HUES6 (cell line): ENCODE results near the gene KRT31.
"Not testable (repeated sequence)": the region's sequence is repeated elsewhere in the genome, so short reads cannot be mapped to it uniquely, and the experiment has no call there.

Experiments
- H3K27ac ChIP-seq: 2 replicates; pipeline ENCODE4 v1.7.0; 2013; ENCODE audit warnings: low read depth, mild to moderate bottlenecking, low read length, inconsistent platforms
- H3K27me3 ChIP-seq: 2 replicates; pipeline ENCODE4 v1.6.1; 2013; ENCODE audit warnings: low read length; ENCODE audit not compliant: control insufficient read depth, insufficient read depth
- H3K36me3 ChIP-seq: 2 replicates; pipeline ENCODE4 v1.6.1; 2013; ENCODE audit warnings: low read length; ENCODE audit not compliant: control insufficient read depth, insufficient read depth
- H3K4me1 ChIP-seq: 2 replicates; pipeline ENCODE4 v1.6.1; 2013; ENCODE audit warnings: low read length; ENCODE audit not compliant: control insufficient read depth, insufficient read depth
- H3K4me3 ChIP-seq: 2 replicates; pipeline ENCODE4 v1.5.1; 2013; ENCODE audit warnings: low read depth, low read length
- H3K9ac ChIP-seq: one replicate; pipeline ENCODE4 v1.6.1; 2013; ENCODE audit warnings: mild to moderate bottlenecking, low read length
- H3K9me3 ChIP-seq: 2 replicates; pipeline ENCODE4 v1.6.1; 2013; ENCODE audit warnings: low read depth, low read length; ENCODE audit not compliant: control insufficient read depth, insufficient read depth

KRT31 gene

DNA sequence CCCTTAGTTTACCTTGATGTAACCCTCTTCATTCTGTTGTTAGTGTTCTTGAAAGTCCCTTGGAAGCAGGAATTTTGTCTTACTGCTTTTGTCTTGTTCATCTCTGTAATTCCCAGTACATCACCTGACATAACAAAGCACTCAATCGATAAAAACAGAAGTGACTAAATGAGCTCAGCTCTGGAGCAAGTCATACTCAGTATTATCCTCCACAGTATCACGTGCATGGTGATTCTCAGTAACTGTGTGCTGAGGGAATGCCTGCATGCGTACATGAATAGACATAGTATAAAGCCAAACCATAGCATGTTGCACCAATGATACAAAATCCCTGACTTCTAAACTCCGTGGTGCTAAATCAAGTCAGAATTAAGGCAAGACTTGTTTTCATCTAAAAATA lies 36.2 kb upstream of the KRT31 start:
- Histone ChIP-seq H3K9me3 (no peaks in the 10 kb centered on the region), H3K9ac (no peak overlapping the region), H3K27ac (no peak overlapping the region), H3K36me3 (no peaks in the 10 kb centered on the region), H3K4me1 (peaks cover 8% of the 10 kb centered on the region; the same call in 1 of the 2 replicates), H3K27me3 (no peaks in the 10 kb centered on the region), H3K4me3 (no peak overlapping the region)

DNA sequence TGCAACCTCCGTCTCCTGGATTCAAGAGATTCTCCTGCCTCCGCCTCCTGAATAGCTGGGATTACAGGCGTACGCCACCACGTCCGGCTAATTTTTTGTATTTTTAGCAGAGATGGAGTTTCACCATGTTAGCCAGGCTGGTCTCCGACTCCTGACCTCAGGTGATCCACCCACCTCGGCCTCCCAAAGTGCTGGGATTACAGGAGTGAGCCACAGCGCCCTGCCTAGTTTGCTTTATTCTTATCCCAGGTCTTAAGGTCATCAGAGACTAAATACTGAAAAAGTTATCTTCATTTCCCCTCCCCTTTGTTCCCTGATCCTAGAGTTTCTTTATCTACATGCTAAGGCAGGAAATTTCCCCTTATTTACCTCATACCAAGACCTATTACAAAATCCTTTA lies 33.0 kb upstream of the KRT31 start:
- H3K36me3 ChIP-seq, H3K9me3 ChIP-seq, H3K4me1 ChIP-seq, H3K4me3 ChIP-seq, H3K9ac ChIP-seq, H3K27me3 ChIP-seq, H3K27ac ChIP-seq: not testable (repeated sequence)

DNA sequence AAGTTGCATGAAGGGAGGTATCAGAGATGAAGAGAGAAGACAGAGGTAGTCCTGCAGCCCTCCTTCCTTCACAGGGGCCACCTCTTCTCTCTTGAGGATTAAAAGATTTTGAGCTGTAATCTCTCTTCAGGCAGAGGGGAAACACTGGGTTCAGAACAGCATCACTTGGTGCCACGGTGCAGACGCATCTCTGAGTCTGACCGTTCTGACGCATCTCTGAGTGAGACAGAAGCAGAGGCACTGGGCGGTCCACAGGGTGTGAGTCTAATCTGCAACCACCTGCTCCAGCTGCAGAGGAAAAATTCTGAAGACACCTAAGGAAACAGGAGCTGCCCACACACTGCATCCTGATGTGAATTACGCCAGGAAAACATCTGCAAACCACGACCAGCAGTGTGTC lies 32.3 kb upstream of the KRT31 start:
- Histone ChIP-seq H3K4me1 (peaks cover 8% of the 10 kb centered on the region; the same call in 1 of the 2 replicates), H3K27ac (no peak overlapping the region), H3K27me3 (no peaks in the 10 kb centered on the region), H3K36me3 (no peaks in the 10 kb centered on the region), H3K9ac (no peak overlapping the region), H3K9me3 (no peaks in the 10 kb centered on the region), H3K4me3 (no peak overlapping the region)

DNA sequence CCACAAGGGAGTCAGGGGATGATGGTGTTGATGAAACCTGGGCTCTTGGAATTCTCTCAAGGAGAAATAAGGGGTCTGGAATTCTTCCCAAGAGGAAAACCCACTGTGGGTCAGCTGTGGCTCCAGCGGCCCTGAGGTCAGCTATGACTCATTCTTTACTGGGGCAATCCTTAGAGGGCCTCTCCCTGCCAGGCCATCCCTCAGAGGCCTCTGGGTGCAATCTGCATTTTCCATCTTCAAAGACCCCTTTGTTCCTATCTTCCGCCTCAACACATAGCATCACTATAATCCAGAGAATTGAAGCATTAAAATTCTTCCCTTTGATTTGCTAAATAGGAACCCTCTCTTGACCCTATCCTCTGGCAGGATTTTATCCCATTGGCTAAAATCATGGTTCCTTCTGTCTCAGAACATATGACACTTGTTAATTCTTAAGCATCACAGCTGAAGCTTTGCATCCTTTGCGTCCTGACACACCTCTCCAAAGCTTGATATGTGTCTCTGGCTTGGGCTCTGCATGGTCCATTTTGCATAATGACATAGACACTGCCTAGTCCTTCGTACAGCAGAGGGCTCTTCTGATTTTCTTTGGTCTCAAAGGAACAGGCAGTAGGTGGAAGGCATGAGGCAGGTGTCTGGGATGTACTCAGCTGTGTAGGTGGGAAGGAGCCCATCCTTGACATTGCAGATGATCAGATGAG lies 31.3 kb upstream of the KRT31 start:
- H3K9ac ChIP-seq: no peak overlapping the region
- H3K9me3 ChIP-seq: no peaks in the 10 kb centered on the region
- H3K36me3 ChIP-seq: no peaks in the 10 kb centered on the region
- H3K4me1 ChIP-seq: peaks cover 8% of the 10 kb centered on the region; the same call in 1 of the 2 replicates
- no peaks in the 10 kb centered on the region for H3K27me3 ChIP-seq
- H3K27ac ChIP-seq: no peak overlapping the region
- no peak overlapping the region for H3K4me3 ChIP-seq

DNA sequence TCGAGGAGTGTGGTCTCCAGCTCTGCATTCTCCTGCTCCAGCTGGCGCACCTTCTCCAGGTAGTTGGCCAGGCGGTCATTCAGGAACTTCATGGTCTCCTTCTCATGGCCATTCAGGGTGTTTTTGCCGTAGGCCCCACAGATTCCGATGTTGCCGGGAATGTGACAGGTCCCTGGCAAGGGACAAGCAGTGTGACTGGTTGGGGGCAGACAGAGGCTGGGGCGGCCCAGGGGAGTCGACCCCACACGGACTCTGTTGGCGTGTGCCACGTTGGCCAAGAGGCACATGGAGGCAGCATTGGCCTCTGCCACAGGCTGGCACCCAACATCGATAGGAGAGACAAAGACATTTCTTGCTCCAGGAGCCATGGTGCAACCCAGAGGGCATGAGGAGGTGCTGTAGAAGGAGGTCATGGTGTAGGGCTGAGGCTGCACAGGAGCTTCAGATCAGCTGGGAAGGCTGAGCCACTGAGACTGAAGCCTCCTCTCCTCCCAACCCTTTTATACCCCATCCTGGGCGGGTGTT lies 26.8 kb upstream of the KRT31 start, which contains the start of gene KRT37:
TSS of gene KRT37 (minus strand) at position 475 of the 525 bp plus-strand sequence. CDS start at position 413, 62 bp downstream.
- H3K27me3 ChIP-seq: no peaks in the 10 kb centered on the region; the same call in 1 of the 2 replicates
- no peak within 1 kb of the TSS for H3K9ac ChIP-seq
- no peaks in the 10 kb centered on the region for H3K9me3 ChIP-seq
- H3K36me3 ChIP-seq: no peaks in the 10 kb centered on the region
- no peak within 1 kb of the TSS for H3K27ac ChIP-seq
- H3K4me3 ChIP-seq: no peak within 1 kb of the TSS
- peaks cover 5% of the 10 kb centered on the region; the same call in 1 of the 2 replicates for H3K4me1 ChIP-seq

DNA sequence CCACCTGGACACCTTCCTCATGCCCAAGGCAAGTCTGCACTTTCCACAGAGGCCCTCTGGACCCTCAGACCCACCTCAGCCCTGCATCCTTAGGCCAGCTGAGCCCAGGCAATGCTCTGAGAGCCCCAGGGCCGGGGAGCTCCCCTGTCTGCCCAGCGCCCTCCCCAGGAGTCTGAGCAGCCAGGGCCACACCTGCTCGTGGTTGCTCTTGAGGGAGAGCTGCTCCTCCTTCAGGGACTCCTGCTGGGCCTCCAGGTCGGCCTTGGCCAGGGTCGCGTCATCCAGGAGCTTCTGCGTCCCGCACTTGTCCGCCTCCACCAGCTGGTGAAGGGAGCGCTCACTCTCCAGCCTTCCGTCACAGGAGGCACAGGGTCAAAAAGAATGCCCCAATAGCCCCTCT lies 25.2 kb upstream of the KRT31 start:
- H3K36me3 ChIP-seq, H3K27ac ChIP-seq, H3K4me1 ChIP-seq, H3K27me3 ChIP-seq, H3K9me3 ChIP-seq, H3K9ac ChIP-seq, H3K4me3 ChIP-seq: not testable (repeated sequence)

DNA sequence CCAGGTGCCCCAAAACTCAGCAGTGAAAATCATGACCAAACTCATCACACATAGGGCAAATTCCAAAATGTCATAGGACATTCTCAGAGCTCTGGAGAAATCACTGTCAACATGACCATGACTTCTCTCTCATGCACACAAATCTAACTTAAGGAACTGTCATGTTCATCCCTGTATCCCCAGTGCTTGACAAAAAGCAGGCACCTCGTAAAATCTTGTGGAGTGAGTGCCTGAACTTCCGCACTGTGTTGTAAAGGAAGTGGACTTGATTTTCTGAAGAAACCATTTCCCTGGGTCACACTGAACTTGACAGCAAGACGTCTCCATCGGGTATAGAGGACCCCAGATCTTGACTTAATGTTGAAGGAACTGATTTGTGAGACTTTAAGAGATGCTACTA lies 24.2 kb upstream of the KRT31 start:
- H3K4me1 ChIP-seq: peaks cover 7% of the 10 kb centered on the region

DNA sequence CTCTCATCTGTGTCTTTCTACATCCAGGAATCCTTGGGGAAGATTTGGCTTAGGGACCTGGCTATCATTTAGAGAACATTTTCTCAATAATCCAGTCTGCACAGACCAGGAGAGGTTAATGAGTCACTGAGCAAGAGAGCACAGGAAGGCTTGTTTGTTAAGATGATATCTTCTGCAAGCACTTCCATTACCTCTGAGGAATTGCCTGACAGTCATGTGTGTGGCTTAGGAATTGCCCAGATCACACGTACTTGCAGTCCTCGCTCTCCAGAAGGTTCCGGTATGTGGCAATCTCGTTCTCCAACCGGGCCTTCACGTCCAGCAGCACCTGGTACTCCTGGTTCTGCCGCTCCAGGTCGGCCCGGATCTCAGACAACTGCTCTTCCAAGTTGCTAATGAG lies 23.7 kb upstream of the KRT31 start:
- Histone ChIP-seq H3K4me3 (no peak overlapping the region), H3K27ac (no peak overlapping the region), H3K9me3 (no peaks in the 10 kb centered on the region), H3K9ac (no peak overlapping the region), H3K36me3 (no peaks in the 10 kb centered on the region), H3K4me1 (peaks cover 7% of the 10 kb centered on the region), H3K27me3 (no peaks in the 10 kb centered on the region; the same call in 1 of the 2 replicates)

More for the DNA sequence above, 24.2 kb upstream of the KRT31 start:
- no peak overlapping the region for H3K9ac ChIP-seq
- H3K9me3 ChIP-seq: no peaks in the 10 kb centered on the region
- H3K4me3 ChIP-seq: no peak overlapping the region
- H3K27me3 ChIP-seq: no peaks in the 10 kb centered on the region; the same call in 1 of the 2 replicates
- H3K27ac ChIP-seq: no peak overlapping the region
- H3K36me3 ChIP-seq: no peaks in the 10 kb centered on the region

DNA sequence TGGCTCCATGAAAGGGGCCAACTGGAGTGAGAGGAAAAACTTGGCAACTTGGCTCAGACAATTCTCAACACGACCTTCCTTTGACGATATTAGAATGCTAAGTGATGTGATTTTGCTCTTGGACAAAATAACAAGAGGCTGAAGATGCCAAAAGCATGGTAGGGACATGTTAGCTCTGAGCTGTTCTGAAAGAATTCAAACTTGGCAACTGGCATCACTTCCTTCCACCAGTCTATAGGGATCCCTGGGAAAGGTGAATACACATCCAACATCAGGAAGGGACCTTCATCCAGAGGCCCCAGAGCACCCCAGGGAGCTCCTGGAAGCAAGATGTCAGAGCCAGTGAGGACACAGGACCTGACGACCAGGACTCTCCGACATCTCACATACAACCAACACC lies 22.7 kb upstream of the KRT31 start:
- Histone ChIP-seq H3K27me3 (no peaks in the 10 kb centered on the region; the same call in 1 of the 2 replicates), H3K4me3 (no peak overlapping the region), H3K36me3 (no peaks in the 10 kb centered on the region), H3K9ac (no peak overlapping the region), H3K4me1 (peaks cover 7% of the 10 kb centered on the region), H3K27ac (no peak overlapping the region), H3K9me3 (no peaks in the 10 kb centered on the region)

DNA sequence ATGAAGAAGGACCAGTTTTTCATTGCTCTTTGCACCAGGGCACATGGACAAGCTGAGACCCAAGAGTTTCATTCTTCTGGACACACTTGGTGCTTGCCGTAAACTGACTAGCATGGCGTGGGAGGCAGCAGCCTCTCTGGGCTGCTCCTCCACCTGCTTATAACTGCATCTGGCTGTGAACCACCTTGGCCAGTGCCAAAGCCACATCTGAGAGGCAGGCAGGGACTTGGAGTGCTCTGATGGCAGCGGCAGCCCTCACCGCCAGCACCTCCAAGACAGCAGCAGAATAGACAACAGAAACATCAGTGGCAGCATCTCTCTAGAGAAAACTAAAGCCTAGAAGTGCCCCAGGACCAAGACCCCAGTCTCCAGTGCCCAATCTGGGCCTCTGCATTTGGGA lies 22.3 kb upstream of the KRT31 start:
- Histone ChIP-seq H3K4me1 (peaks cover 7% of the 10 kb centered on the region), H3K9me3 (no peaks in the 10 kb centered on the region), H3K36me3 (no peaks in the 10 kb centered on the region), H3K9ac (no peak overlapping the region), H3K4me3 (no peak overlapping the region), H3K27ac (no peak overlapping the region), H3K27me3 (no peaks in the 10 kb centered on the region; the same call in 1 of the 2 replicates)

DNA sequence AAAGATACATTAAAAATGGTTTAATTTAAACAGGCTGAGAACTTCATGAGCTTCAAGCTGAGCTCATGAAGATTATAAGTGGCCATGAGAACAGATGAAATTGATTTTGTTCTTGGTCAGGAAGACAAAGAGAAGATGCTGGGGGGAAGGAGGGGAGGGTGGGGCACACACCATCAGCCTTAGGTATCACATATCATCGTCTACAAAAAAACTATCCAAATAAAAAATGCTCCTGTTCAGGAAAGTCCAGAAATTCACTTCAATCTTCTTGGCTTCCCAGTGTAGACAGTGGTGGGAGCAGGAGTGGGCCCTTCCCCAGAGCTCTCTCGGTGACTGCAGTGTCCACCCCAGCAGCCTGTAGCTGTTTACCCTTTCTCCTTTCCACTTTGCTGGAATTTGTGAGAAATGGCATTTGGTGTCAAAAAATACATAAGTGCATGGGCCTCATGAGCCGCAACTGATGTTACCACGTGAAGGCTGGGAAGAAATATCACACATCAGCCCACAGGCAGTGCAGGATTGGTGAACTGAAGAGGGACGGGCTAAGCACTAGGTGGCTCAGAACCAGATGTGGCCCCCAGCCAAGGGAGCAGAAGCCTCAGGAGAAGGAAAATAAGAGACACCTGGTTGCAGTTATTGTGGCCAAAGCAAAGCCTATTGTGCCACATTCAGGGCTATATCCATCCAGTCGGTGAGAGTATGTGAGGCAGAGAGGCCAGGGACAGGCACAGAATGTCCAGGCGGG lies 20.9 kb upstream of the KRT31 start:
- no peak overlapping the region for H3K27ac ChIP-seq
- no peaks in the 10 kb centered on the region; the same call in 1 of the 2 replicates for H3K27me3 ChIP-seq
- H3K9ac ChIP-seq: no peak overlapping the region
- no peaks in the 10 kb centered on the region for H3K36me3 ChIP-seq
- peaks cover 14% of the 10 kb centered on the region for H3K4me1 ChIP-seq
- H3K4me3 ChIP-seq: no peak overlapping the region
- no peaks in the 10 kb centered on the region for H3K9me3 ChIP-seq
